ENCODE measurements around the gene DIS3L2. TPM values are rescaled to one million over a fixed set of nuclear protein-coding genes. Genes with fewer than 3 reads are reported as not detected.

Gene DIS3L2
- total and polyA plus RNA-seq, 2 experiments from 2014 or later, result 15.2 to 25.3 TPM

DNA sequence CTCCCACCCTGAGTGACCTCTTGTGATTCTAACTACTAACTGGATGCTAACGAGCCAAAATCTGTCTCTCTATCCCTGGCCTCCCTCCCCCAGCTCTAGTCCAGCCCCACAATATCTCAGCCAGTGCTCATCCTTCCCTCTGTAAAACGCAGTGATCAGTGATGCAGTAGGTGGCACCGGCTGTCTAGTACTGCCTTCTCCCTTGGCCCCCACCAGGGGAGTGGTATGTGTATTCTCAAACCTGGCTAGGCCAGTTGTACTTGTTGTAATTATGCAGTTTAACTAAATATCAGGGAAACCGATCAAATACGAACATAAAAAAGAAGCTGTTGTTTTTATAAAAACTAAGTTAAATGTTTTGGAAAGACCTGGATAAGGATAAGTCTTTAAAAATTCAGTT lies 303.8 kb downstream of the DIS3L2 start:
- Histone ChIP-seq H3K9me2 (ENCODE audit: insufficient read depth) (no peaks in the 10 kb centered on the region), H3K27ac (ENCODE audit: low read depth) (no peak overlapping the region), H3K36me3 (ENCODE audit: insufficient read depth) (no peaks in the 10 kb centered on the region), H3K4me2 (no peak overlapping the region), H3K27me3 (ENCODE audit: insufficient read depth) (no peaks in the 10 kb centered on the region), H3K79me2 (replicated peaks; ENCODE audit: insufficient read depth) (no peaks in the 10 kb centered on the region), H3F3A (replicated peaks; ENCODE audit: low read depth) (no peaks in the 10 kb centered on the region), H3K4me3 (no peak overlapping the region), H2AFZ (no peak overlapping the region), H4K20me1 (replicated peaks; ENCODE audit: insufficient read depth) (0 out of 2 replicates have a peak, but pooled peaks cover 7% of the 10 kb centered on the region), H3K4me1 (ENCODE audit: insufficient read depth) (no peaks in the 10 kb centered on the region)
- Mint-ChIP-seq H3K4me3 (no peak overlapping the region), H3K27ac (no peak overlapping the region), H3K36me3 (ENCODE audit: low read depth) (no peaks in the 10 kb centered on the region; the same call in 2 of the 3 replicates), H3K9me3 (no peaks in the 10 kb centered on the region), H3K4me1 (peaks cover 10% of the 10 kb centered on the region), H3K27me3 (ENCODE audit: insufficient read depth, low read depth, poor library complexity) (peaks cover 3% of the 10 kb centered on the region)
- TF ChIP-seq EZH2phosphoT487 (IDR thresholded peaks at IDR 0.05; ENCODE audit: unreplicated experiment) (no peak), CREB1 (CRISPR knock-in tag; IDR thresholded peaks at IDR 0.05; ENCODE audit: low read depth) (no peak), ZNF114 (CRISPR knock-in tag; IDR thresholded peaks at IDR 0.05) (no peak), POLR2AphosphoS5 (IDR thresholded peaks at IDR 0.05; ENCODE audit: low read depth) (no peak), NANOG (IDR thresholded peaks at IDR 0.05; ENCODE audit: borderline replicate concordance) (no peak), STAT1 (IDR thresholded peaks at IDR 0.05; ENCODE audit: unreplicated experiment) (no peak), EZH2 (IDR thresholded peaks at IDR 0.05; ENCODE audit: low read depth, unreplicated experiment) (no peak), ZNF331 (CRISPR knock-in tag; IDR thresholded peaks at IDR 0.05; ENCODE audit: low read depth) (no peak), JUNB (IDR thresholded peaks at IDR 0.05; ENCODE audit: unreplicated experiment) (no peak)
- TF ChIP-seq, protein P1, sequence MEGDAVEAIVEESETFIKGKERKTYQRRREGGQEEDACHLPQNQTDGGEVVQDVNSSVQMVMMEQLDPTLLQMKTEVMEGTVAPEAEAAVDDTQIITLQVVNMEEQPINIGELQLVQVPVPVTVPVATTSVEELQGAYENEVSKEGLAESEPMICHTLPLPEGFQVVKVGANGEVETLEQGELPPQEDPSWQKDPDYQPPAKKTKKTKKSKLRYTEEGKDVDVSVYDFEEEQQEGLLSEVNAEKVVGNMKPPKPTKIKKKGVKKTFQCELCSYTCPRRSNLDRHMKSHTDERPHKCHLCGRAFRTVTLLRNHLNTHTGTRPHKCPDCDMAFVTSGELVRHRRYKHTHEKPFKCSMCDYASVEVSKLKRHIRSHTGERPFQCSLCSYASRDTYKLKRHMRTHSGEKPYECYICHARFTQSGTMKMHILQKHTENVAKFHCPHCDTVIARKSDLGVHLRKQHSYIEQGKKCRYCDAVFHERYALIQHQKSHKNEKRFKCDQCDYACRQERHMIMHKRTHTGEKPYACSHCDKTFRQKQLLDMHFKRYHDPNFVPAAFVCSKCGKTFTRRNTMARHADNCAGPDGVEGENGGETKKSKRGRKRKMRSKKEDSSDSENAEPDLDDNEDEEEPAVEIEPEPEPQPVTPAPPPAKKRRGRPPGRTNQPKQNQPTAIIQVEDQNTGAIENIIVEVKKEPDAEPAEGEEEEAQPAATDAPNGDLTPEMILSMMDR (conservative IDR thresholded peaks at IDR 0.05; ENCODE audit: low read depth in 2 of 2), result no peak
- TF ChIP-seq, protein P2, sequence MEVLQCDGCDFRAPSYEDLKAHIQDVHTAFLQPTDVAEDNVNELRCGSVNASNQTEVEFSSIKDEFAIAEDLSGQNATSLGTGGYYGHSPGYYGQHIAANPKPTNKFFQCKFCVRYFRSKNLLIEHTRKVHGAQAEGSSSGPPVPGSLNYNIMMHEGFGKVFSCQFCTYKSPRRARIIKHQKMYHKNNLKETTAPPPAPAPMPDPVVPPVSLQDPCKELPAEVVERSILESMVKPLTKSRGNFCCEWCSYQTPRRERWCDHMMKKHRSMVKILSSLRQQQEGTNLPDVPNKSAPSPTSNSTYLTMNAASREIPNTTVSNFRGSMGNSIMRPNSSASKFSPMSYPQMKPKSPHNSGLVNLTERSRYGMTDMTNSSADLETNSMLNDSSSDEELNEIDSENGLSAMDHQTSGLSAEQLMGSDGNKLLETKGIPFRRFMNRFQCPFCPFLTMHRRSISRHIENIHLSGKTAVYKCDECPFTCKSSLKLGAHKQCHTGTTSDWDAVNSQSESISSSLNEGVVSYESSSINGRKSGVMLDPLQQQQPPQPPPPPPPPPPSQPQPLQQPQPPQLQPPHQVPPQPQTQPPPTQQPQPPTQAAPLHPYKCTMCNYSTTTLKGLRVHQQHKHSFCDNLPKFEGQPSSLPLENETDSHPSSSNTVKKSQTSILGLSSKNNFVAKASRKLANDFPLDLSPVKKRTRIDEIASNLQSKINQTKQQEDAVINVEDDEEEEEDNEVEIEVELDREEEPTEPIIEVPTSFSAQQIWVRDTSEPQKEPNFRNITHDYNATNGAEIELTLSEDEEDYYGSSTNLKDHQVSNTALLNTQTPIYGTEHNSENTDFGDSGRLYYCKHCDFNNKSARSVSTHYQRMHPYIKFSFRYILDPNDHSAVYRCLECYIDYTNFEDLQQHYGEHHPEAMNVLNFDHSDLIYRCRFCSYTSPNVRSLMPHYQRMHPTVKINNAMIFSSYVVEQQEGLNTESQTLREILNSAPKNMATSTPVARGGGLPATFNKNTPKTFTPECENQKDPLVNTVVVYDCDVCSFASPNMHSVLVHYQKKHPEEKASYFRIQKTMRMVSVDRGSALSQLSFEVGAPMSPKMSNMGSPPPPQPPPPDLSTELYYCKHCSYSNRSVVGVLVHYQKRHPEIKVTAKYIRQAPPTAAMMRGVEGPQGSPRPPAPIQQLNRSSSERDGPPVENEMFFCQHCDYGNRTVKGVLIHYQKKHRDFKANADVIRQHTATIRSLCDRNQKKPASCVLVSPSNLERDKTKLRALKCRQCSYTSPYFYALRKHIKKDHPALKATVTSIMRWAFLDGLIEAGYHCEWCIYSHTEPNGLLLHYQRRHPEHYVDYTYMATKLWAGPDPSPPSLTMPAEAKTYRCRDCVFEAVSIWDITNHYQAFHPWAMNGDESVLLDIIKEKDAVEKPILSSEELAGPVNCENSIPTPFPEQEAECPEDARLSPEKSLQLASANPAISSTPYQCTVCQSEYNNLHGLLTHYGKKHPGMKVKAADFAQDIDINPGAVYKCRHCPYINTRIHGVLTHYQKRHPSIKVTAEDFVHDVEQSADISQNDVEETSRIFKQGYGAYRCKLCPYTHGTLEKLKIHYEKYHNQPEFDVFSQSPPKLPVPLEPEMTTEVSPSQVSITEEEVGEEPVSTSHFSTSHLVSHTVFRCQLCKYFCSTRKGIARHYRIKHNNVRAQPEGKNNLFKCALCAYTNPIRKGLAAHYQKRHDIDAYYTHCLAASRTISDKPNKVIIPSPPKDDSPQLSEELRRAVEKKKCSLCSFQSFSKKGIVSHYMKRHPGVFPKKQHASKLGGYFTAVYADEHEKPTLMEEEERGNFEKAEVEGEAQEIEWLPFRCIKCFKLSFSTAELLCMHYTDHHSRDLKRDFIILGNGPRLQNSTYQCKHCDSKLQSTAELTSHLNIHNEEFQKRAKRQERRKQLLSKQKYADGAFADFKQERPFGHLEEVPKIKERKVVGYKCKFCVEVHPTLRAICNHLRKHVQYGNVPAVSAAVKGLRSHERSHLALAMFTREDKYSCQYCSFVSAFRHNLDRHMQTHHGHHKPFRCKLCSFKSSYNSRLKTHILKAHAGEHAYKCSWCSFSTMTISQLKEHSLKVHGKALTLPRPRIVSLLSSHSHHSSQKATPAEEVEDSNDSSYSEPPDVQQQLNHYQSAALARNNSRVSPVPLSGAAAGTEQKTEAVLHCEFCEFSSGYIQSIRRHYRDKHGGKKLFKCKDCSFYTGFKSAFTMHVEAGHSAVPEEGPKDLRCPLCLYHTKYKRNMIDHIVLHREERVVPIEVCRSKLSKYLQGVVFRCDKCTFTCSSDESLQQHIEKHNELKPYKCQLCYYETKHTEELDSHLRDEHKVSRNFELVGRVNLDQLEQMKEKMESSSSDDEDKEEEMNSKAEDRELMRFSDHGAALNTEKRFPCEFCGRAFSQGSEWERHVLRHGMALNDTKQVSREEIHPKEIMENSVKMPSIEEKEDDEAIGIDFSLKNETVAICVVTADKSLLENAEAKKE (CRISPR knock-in tag; IDR thresholded peaks at IDR 0.05), result no peak
- TF ChIP-seq, protein P3, sequence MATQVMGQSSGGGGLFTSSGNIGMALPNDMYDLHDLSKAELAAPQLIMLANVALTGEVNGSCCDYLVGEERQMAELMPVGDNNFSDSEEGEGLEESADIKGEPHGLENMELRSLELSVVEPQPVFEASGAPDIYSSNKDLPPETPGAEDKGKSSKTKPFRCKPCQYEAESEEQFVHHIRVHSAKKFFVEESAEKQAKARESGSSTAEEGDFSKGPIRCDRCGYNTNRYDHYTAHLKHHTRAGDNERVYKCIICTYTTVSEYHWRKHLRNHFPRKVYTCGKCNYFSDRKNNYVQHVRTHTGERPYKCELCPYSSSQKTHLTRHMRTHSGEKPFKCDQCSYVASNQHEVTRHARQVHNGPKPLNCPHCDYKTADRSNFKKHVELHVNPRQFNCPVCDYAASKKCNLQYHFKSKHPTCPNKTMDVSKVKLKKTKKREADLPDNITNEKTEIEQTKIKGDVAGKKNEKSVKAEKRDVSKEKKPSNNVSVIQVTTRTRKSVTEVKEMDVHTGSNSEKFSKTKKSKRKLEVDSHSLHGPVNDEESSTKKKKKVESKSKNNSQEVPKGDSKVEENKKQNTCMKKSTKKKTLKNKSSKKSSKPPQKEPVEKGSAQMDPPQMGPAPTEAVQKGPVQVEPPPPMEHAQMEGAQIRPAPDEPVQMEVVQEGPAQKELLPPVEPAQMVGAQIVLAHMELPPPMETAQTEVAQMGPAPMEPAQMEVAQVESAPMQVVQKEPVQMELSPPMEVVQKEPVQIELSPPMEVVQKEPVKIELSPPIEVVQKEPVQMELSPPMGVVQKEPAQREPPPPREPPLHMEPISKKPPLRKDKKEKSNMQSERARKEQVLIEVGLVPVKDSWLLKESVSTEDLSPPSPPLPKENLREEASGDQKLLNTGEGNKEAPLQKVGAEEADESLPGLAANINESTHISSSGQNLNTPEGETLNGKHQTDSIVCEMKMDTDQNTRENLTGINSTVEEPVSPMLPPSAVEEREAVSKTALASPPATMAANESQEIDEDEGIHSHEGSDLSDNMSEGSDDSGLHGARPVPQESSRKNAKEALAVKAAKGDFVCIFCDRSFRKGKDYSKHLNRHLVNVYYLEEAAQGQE (IDR thresholded peaks at IDR 0.05; ENCODE audit: unreplicated experiment), result no peak
- TF ChIP-seq, protein P4, sequence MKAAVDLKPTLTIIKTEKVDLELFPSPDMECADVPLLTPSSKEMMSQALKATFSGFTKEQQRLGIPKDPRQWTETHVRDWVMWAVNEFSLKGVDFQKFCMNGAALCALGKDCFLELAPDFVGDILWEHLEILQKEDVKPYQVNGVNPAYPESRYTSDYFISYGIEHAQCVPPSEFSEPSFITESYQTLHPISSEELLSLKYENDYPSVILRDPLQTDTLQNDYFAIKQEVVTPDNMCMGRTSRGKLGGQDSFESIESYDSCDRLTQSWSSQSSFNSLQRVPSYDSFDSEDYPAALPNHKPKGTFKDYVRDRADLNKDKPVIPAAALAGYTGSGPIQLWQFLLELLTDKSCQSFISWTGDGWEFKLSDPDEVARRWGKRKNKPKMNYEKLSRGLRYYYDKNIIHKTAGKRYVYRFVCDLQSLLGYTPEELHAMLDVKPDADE (IDR thresholded peaks at IDR 0.05), result no peak
- no peak for DNase-seq (ENCODE audit: low spot score)
- no peak for ATAC-seq
